K562 (cell line): ENCODE measurements around the gene ABHD8. TPM values are rescaled to one million over a fixed set of nuclear protein-coding genes. Genes with fewer than 3 reads are reported as not detected.

Source experiments
- ATAC-seq: fragments of 200-7000 bp; cut with Tn5 transposase; 3 replicates; pipeline ENCODE4 v1.9.1; 2020; ENCODE audit warnings: moderate library complexity
- BruUV-seq: library from RNA; stranded (reverse); fragments of 400-500 nt; replicated peaks from 2 replicates; lab custom pipeline; 2021; lab: Mats Ljungman, UMichigan
- CTCF ChIA-PET: fragments of 300-600 bp; formaldehyde crosslinking; extraction: SDS; loops from one replicate; lab custom pipeline; 2021; ENCODE audit warnings: low intra/inter-chr PET ratio; lab: Yijun Ruan, JAX
- POLR2A ChIA-PET: fragments of 300-600, 350-650 bp; sonication (Branson Sonifier 250); formaldehyde crosslinking; extraction: SDS; loops from one replicate; lab custom pipeline; 2021; ENCODE audit warnings: antibody characterized with exemption, inconsistent platforms; lab: Yijun Ruan, JAX
- DNase-seq, 4 experiments: peaks; one replicate each; pipeline versions ENCODE4 v3.0.0 to v3.0.0-alpha.2; 2011 to 2018; ENCODE audit warnings: low spot score in 3 of 4, mixed read lengths in 3 of 4; ENCODE audit errors: extremely low read depth in 1 of 4
- FAIRE-seq: peaks from 2 replicates; lab custom pipeline; 2011; peaks lifted over from hg19 to GRCh38; lab: Jason Lieb, UNC
- H2AFZ ChIP-seq: 2 replicates; pipeline ENCODE4 v1.6.0; 2011; ENCODE audit warnings: low read depth, low read length, control low read depth, inconsistent platforms
- H3K27ac ChIP-seq: fragments of 200-600 bp; 3 replicates; pipeline ENCODE4 v1.8.0; 2011; ENCODE audit warnings: low read depth, mild to moderate bottlenecking, control low read depth, inconsistent platforms, low read length, moderate library complexity, mixed read lengths; ENCODE audit errors: extremely low read depth
- H3K27me3 ChIP-seq, 2 experiments: fragments of 300-600 bp in 1 of 2; 2 replicates in 1 of 2; 3 replicates in 1 of 2; pipeline versions ENCODE4 v1.6.0 to v1.8.0; 2011; ENCODE audit warnings: inconsistent platforms in 2 of 2, low read length in 2 of 2, mild to moderate bottlenecking in 1 of 2, mixed read lengths in 1 of 2, moderate library complexity in 1 of 2; ENCODE audit not compliant: control insufficient read depth in 2 of 2, insufficient read depth in 2 of 2
- H3K36me3 ChIP-seq: fragments of 300-600 bp; 3 replicates; pipeline ENCODE4 v1.8.0; 2011; ENCODE audit warnings: mild to moderate bottlenecking, low read length, inconsistent platforms; ENCODE audit not compliant: control insufficient read depth, insufficient read depth
- H3K4me1 ChIP-seq, 2 experiments: fragments of 200-600 bp in 1 of 2; replicated peaks in 1 of 2; 2 replicates in 1 of 2; 3 replicates in 1 of 2; pipeline versions ENCODE4 v1.5.1 to v1.8.0; 2011; ENCODE audit warnings: inconsistent platforms in 2 of 2, low read length in 2 of 2, mild to moderate bottlenecking in 1 of 2, mixed read lengths in 1 of 2, moderate library complexity in 1 of 2; ENCODE audit not compliant: control insufficient read depth in 2 of 2, insufficient read depth in 2 of 2
- H3K4me2 ChIP-seq: 2 replicates; pipeline ENCODE4 v1.6.1; 2011; ENCODE audit warnings: low read length, control low read depth, inconsistent platforms, mixed read lengths; ENCODE audit not compliant: insufficient read depth
- H3K4me3 ChIP-seq: fragments of 200-600 bp; sonication (generic), shearing (Covaris generic); 2 replicates; pipeline ENCODE4 v1.5.1; 2016; ENCODE audit warnings: control low read depth, inconsistent platforms
- H3K79me2 ChIP-seq: fragments of 200-600 bp; 3 replicates; pipeline ENCODE4 v1.8.0; 2011; ENCODE audit warnings: low read length, inconsistent platforms; ENCODE audit not compliant: control insufficient read depth, insufficient read depth
- H3K9ac ChIP-seq, 2 experiments: 2 replicates each; pipeline versions ENCODE4 v1.6.0 to v1.6.1; 2011; ENCODE audit warnings: low read depth in 2 of 2, low read length in 2 of 2, control low read depth in 1 of 2, inconsistent platforms in 1 of 2, mild to moderate bottlenecking in 1 of 2, mixed read lengths in 1 of 2; ENCODE audit not compliant: insufficient read depth in 1 of 2
- H3K9me1 ChIP-seq: one replicate; pipeline ENCODE4 v1.6.0; 2011; ENCODE audit warnings: inconsistent platforms, mild to moderate bottlenecking, low read length, moderate library complexity; ENCODE audit not compliant: control insufficient read depth, insufficient read depth
- H3K9me3 ChIP-seq: replicated peaks from 2 replicates; pipeline ENCODE4 v1.5.1; 2011; ENCODE audit warnings: low read depth, low read length, inconsistent platforms; ENCODE audit not compliant: control insufficient read depth, insufficient read depth
- H4K20me1 ChIP-seq: replicated peaks from 2 replicates; pipeline ENCODE4 v1.6.1; 2011; ENCODE audit warnings: low read length, inconsistent platforms, mixed read lengths; ENCODE audit not compliant: control insufficient read depth, insufficient read depth
- KAT7 ChIP-seq: sonication (generic); formaldehyde crosslinking; IDR thresholded peaks from 2 replicates; pipeline ENCODE4 v1.8.0; 2022; ENCODE audit warnings: missing genetic modification reagents, mild to moderate bottlenecking, borderline replicate concordance
- KDM2B ChIP-seq: fragments of 250-450 bp; sonication (Bioruptor Pico); IDR thresholded peaks from 2 replicates; pipeline ENCODE4 v1.8.0; 2021; ENCODE audit warnings: mild to moderate bottlenecking, moderate library complexity
- NEUROD1 ChIP-seq: fragments of 150-350 bp; IDR thresholded peaks from 2 replicates; pipeline ENCODE4 v1.6.1; 2014; ENCODE audit warnings: borderline replicate concordance, low read length, low read depth; ENCODE audit not compliant: partially characterized antibody
- PKNOX1 ChIP-seq: fragments of 450-650 bp; IDR thresholded peaks from 2 replicates; pipeline ENCODE4 v1.6.1; 2016
- POLR2G ChIP-seq: fragments of 200-400 bp; formaldehyde crosslinking; IDR thresholded peaks from 2 replicates; pipeline ENCODE4 v1.6.1; 2017; ENCODE audit warnings: low read depth, mild to moderate bottlenecking, antibody characterized with exemption, low read length, moderate library complexity
- TAL1 ChIP-seq: fragments of 450-650 bp; IDR thresholded peaks from 2 replicates; pipeline ENCODE4 v1.6.1; 2016; ENCODE audit warnings: mild to moderate bottlenecking
- ZNF384 ChIP-seq: IDR thresholded peaks from 2 replicates; pipeline ENCODE4 v1.6.1; 2012; ENCODE audit warnings: low read depth, low read length, improper control_type of control experiment
- WGBS: fragments of 100-300 bp; shearing (Covaris generic); methylation state at CpG from one replicate; pipeline ENCODE4 v1.1.6; 2016; ENCODE audit warnings: low coverage, mixed read lengths; ENCODE audit not compliant: insufficient coverage; ENCODE audit errors: missing lambda C conversion rate; 5-methylcytosine and 5-hydroxymethylcytosine counted together
- in situ Hi-C: fragments of 300-500 bp; cut with MboI; formaldehyde crosslinking; loops from 4 replicates; pipeline ENCODE4 v1.15.0; 2018; ENCODE audit warnings: inconsistent platforms, mixed read lengths
- intact Hi-C: fragments of 100-400 bp; cut with micrococcal nuclease; formaldehyde crosslinking; loops from 2 replicates; pipeline ENCODE4 v1.14.2; 2022
- polyA plus RNA-seq, 8 experiments: library from polyadenylated mRNA; depleted of rRNA in 4 of 8; stranded (reverse) in 5 of 8; unstranded in 3 of 8; fragments of >200 nt; fragmentation: Nextera tagmentation in 2 of 8; fragmentation: Illumina TruSeq in 1 of 8; extraction: Ambion mirVana in 2 of 8; extraction: Trizol in 1 of 8; gene quantifications; 2 replicates each; pipeline versions ENCODE4 v1.2.1 to v1.2.3, GENCODE V29; 2011 to 2014; ENCODE audit warnings: inconsistent platforms in 1 of 8, missing spikeins in 1 of 8
- total RNA-seq, 7 experiments: library from RNA; depleted of rRNA in 6 of 7; stranded (reverse); fragments of >200 nt in 6 of 7; fragmentation: Illumina TruSeq in 2 of 7; extraction: Trizol in 2 of 7; gene quantifications; 2 replicates each; pipeline versions ENCODE4 v1.2.1 to v1.2.3, GENCODE V29; 2011 to 2021; ENCODE audit warnings: low replicate concordance in 1 of 7
- TF ChIP-seq, protein P1 (sequence below): fragments of 200-600 bp; sonication (generic); IDR thresholded peaks from one replicate; pipeline ENCODE4 v1.6.1; 2012; ENCODE audit warnings: mild to moderate bottlenecking, low read depth, low read length, inconsistent platforms

Gene ABHD8
- total and polyA plus RNA-seq, 9 of the 15 experiments (the other 6 are each of a cell fraction or from before 2014, with no cell fraction given), result 0.04 to 6.6 (median 2.0) TPM; not detected in 1

- peak; percentile 72 to 88 (median 86) for DNase-seq
- Histone ChIP-seq H3K4me1 (peaks cover 24 to 72% of the 10 kb centered on the region in 2 experiments; a peak in 4 of 5 replicates), H3K27me3 (no peaks in the 10 kb centered on the region), H2AFZ (peak overlapping the region; percentile 95), H3K36me3 (peaks cover 28% of the 10 kb centered on the region; the same call in 1 of the 3 replicates), H3K79me2 (peaks cover 24% of the 10 kb centered on the region), H3K4me3 (peak overlapping the region; percentile 84), H3K9me3 (no peaks in the 10 kb centered on the region; the same call in 1 of the 2 replicates), H3K9me1 (no peaks in the 10 kb centered on the region), H4K20me1 (no peaks in the 10 kb centered on the region; the same call in 1 of the 2 replicates), H3K27ac (peak overlapping the region; percentile 87), H3K9ac (peak overlapping the region; percentile 81 to 90), H3K4me2 (peak overlapping the region; percentile 96)
- ChIA-PET POLR2A (interaction anchor here (0.5 to 0.7 kb wide), 5 partner anchors 68 to 1206 kb away, joined by 3 to 4 read pairs (median 3); partner anchors contain the start of gene BST2), CTCF (interaction anchor here (0.5 to 0.6 kb wide), 2 partner anchors 58 to 393 kb away, joined by 3 read pairs; no protein-coding TSS in a partner anchor)
- peak; percentile 21 for ATAC-seq
- intact Hi-C loops, result no loop called here
- in situ Hi-C loops, result no loop called here
- no peak for FAIRE-seq
- 3% methylated on average over 50 of the region's 50 CpGs for WGBS
- BruUV-seq, result TSS peak; percentile 74
- TF ChIP-seq PKNOX1 (peak; percentile 17; the same call in 1 of the 2 replicates), KDM2B (CRISPR knock-in tag) (peak; percentile 24; the same call in 1 of the 2 replicates), KAT7 (0 out of 2 replicates have a peak, but pooled peaks have one; percentile 59), NEUROD1 (no peak), TAL1 (0 out of 2 replicates have a peak, but pooled peaks have one; percentile 2), POLR2G (peak; percentile 77), ZNF384 (no peak)
- TF ChIP-seq, protein P1, sequence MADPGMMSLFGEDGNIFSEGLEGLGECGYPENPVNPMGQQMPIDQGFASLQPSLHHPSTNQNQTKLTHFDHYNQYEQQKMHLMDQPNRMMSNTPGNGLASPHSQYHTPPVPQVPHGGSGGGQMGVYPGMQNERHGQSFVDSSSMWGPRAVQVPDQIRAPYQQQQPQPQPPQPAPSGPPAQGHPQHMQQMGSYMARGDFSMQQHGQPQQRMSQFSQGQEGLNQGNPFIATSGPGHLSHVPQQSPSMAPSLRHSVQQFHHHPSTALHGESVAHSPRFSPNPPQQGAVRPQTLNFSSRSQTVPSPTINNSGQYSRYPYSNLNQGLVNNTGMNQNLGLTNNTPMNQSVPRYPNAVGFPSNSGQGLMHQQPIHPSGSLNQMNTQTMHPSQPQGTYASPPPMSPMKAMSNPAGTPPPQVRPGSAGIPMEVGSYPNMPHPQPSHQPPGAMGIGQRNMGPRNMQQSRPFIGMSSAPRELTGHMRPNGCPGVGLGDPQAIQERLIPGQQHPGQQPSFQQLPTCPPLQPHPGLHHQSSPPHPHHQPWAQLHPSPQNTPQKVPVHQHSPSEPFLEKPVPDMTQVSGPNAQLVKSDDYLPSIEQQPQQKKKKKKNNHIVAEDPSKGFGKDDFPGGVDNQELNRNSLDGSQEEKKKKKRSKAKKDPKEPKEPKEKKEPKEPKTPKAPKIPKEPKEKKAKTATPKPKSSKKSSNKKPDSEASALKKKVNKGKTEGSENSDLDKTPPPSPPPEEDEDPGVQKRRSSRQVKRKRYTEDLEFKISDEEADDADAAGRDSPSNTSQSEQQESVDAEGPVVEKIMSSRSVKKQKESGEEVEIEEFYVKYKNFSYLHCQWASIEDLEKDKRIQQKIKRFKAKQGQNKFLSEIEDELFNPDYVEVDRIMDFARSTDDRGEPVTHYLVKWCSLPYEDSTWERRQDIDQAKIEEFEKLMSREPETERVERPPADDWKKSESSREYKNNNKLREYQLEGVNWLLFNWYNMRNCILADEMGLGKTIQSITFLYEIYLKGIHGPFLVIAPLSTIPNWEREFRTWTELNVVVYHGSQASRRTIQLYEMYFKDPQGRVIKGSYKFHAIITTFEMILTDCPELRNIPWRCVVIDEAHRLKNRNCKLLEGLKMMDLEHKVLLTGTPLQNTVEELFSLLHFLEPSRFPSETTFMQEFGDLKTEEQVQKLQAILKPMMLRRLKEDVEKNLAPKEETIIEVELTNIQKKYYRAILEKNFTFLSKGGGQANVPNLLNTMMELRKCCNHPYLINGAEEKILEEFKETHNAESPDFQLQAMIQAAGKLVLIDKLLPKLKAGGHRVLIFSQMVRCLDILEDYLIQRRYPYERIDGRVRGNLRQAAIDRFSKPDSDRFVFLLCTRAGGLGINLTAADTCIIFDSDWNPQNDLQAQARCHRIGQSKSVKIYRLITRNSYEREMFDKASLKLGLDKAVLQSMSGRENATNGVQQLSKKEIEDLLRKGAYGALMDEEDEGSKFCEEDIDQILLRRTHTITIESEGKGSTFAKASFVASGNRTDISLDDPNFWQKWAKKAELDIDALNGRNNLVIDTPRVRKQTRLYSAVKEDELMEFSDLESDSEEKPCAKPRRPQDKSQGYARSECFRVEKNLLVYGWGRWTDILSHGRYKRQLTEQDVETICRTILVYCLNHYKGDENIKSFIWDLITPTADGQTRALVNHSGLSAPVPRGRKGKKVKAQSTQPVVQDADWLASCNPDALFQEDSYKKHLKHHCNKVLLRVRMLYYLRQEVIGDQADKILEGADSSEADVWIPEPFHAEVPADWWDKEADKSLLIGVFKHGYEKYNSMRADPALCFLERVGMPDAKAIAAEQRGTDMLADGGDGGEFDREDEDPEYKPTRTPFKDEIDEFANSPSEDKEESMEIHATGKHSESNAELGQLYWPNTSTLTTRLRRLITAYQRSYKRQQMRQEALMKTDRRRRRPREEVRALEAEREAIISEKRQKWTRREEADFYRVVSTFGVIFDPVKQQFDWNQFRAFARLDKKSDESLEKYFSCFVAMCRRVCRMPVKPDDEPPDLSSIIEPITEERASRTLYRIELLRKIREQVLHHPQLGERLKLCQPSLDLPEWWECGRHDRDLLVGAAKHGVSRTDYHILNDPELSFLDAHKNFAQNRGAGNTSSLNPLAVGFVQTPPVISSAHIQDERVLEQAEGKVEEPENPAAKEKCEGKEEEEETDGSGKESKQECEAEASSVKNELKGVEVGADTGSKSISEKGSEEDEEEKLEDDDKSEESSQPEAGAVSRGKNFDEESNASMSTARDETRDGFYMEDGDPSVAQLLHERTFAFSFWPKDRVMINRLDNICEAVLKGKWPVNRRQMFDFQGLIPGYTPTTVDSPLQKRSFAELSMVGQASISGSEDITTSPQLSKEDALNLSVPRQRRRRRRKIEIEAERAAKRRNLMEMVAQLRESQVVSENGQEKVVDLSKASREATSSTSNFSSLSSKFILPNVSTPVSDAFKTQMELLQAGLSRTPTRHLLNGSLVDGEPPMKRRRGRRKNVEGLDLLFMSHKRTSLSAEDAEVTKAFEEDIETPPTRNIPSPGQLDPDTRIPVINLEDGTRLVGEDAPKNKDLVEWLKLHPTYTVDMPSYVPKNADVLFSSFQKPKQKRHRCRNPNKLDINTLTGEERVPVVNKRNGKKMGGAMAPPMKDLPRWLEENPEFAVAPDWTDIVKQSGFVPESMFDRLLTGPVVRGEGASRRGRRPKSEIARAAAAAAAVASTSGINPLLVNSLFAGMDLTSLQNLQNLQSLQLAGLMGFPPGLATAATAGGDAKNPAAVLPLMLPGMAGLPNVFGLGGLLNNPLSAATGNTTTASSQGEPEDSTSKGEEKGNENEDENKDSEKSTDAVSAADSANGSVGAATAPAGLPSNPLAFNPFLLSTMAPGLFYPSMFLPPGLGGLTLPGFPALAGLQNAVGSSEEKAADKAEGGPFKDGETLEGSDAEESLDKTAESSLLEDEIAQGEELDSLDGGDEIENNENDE, result no peak
These were observed 34.6 kb upstream of the ABHD8 start for GRCh38 chr19:17337675-17338432.
